Ovary (tissue), 9 donors: ENCODE results near the gene KRTAP12-3. TPM values are rescaled to one million over a fixed set of nuclear protein-coding genes. Genes with fewer than 3 reads are reported as not detected.

Source experiments
- DNase-seq, 5 donors: peaks; one replicate each; pipeline ENCODE4 v3.0.0-alpha.2; 2019 to 2020
- H3K27ac ChIP-seq, 2 donors: fragments of 200-600 bp; one replicate each; pipeline versions ENCODE4 v1.5.1 to v1.8.0; 2019 to 2022
- H3K27me3 ChIP-seq: fragments of 200-600 bp; one replicate; pipeline ENCODE4 v1.8.0; 2022
- H3K36me3 ChIP-seq: fragments of 200-600 bp; sonication (generic); one replicate; pipeline ENCODE4 v1.5.1; 2019
- H3K4me1 ChIP-seq: one replicate; pipeline ENCODE4 v1.8.1; 2013; ENCODE audit warnings: mild to moderate bottlenecking, moderate library complexity; ENCODE audit not compliant: insufficient read depth
- H3K4me3 ChIP-seq: fragments of 200-600 bp; sonication (generic); one replicate; pipeline ENCODE4 v1.5.1; 2017
- H3K9me3 ChIP-seq, 2 donors: fragments of 200-600 bp in 1 of 2; sonication (generic) in 1 of 2; one replicate each; pipeline versions ENCODE4 v1.5.1 to v1.8.1; 2013 to 2019; ENCODE audit warnings: mild to moderate bottlenecking in 1 of 2, moderate library complexity in 1 of 2
- CTCF ChIP-seq, 3 donors: fragments of 450-650 bp in 2 of 3; fragments of 200-600 bp in 1 of 3; IDR thresholded peaks; one replicate each; pipeline versions ENCODE4 v1.5.1 to v1.8.0; 2016 to 2022; ENCODE audit warnings: antibody characterized with exemption in 3 of 3, mild to moderate bottlenecking in 1 of 3
- EP300 ChIP-seq: sonication (generic); formaldehyde crosslinking; IDR thresholded peaks from one replicate; pipeline ENCODE4 v1.6.1; 2017; ENCODE audit warnings: antibody characterized with exemption
- POLR2A ChIP-seq: fragments of 450-650 bp; IDR thresholded peaks from one replicate; pipeline ENCODE4 v1.6.1; 2017; ENCODE audit warnings: antibody characterized with exemption, mild to moderate bottlenecking, moderate library complexity
- WGBS, 3 donors: extraction: QIAGEN DNeasy Blood & Tissue Kit in 1 of 3; methylation state at CpG; one replicate each; pipeline versions ENCODE4 v1.1.5 to v1.1.7; 2013 to 2017; 5-methylcytosine and 5-hydroxymethylcytosine counted together
- intact Hi-C, 4 donors: fragments of 100-400 bp; cut with DNase I; formaldehyde crosslinking; loops; one replicate each; pipeline versions ENCODE4 v1.11.0 to v1.15.1; 2022 to 2023
- polyA plus RNA-seq, 2 donors: library from polyadenylated mRNA; stranded (reverse); fragments of 200-250 nt in 1 of 2; fragments of 350-450 nt in 1 of 2; fragmentation: Illumina TruSeq in 1 of 2; extraction: RNeasy Lipid Tissue Mini Kit (QIAGEN cat#74804) in 1 of 2; gene quantifications; one replicate each; pipeline ENCODE4 v1.2.3, GENCODE V29; 2013 to 2014
- total RNA-seq, 7 donors: library from RNA; depleted of rRNA in 2 of 7; stranded (reverse); fragments of >200 nt in 2 of 7; fragmentation: NEBNext Ultra II Directional in 3 of 7; extraction: Animal tissue kit (Norgen Biotek cat#: 25700) in 3 of 7; gene quantifications; one replicate each; pipeline versions ENCODE4 v1.1.0 to v1.2.4, GENCODE V29; 2016 to 2023
- donor health status: DM: no; HTN: no; CAD: no; lungs with moderate emphysema.
- donor health status: DM: no; HTN: no; CAD: no.
- donor health status: Bipolar disorder and iron deficiency.
- donor health status: DM: yes; HTN: yes; CAD: no.
- donor health status: DM: no; HTN: no; CAD: no.
- donor health status: DM: yes; HTN: yes; CAD: no.

KRTAP12-3 gene
- total and polyA plus RNA-seq, 9 donors = not detected

DNA sequence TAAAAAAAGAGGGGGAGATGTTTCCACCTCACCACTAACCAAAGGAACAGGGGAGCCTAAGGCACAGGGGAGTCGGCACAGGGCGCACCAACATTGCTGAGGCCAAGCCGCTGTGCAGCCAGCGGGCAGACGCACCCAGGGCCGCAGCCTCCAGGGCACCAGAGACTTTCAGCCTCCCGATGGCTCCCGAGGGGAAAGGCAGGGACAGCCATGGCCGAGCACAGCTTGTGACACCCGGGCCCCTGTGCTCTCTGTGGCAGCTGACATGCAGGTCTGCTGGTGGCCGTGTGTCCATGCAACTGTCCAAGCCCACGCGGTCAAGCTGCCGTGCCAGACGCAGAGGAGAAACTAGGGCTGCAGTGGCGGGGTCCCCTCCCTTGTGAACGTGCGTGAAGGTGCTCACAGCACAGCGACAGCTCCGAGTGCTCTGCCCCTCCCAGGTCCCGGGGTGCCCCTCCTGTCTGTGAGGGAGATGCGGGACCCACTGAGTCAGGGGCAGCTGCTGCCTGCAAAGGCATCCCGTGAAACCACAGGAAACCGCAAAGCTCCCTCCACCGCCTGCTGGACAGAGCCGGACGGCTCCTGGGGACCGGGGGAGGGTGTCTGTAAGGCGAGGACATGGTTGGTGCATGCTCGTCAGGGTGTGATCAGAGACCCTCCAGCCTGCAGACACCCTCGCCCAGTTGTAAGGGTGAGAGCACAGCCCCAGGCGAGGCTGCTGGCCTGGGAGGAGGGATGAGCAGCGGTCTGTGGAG is 9.0 kb upstream of the KRTAP12-3 start:
- 66 to 72% (median 67%) methylated on average over 25 to 33 of the region's 33 CpGs for WGBS, 3 donors
- Histone ChIP-seq H3K4me3 (no peak overlapping the region), H3K27me3 (no peaks in the 10 kb centered on the region), H3K27ac (no peak overlapping the region), H3K4me1 (no peaks in the 10 kb centered on the region), H3K9me3 (no peaks in the 10 kb centered on the region), H3K36me3 (no peaks in the 10 kb centered on the region)
- intact Hi-C loops = no loop called here
- no peak for DNase-seq
- TF ChIP-seq POLR2A (no peak), CTCF (IDR thresholded peaks at IDR 0.05) (no peak)

GRCh38 chr21:44649521-44650100 is 8.1 kb upstream of the KRTAP12-3 start:
- WGBS, 3 donors = 74 to 80% (median 76%) methylated on average over 13 to 18 of the region's 18 CpGs

DNA sequence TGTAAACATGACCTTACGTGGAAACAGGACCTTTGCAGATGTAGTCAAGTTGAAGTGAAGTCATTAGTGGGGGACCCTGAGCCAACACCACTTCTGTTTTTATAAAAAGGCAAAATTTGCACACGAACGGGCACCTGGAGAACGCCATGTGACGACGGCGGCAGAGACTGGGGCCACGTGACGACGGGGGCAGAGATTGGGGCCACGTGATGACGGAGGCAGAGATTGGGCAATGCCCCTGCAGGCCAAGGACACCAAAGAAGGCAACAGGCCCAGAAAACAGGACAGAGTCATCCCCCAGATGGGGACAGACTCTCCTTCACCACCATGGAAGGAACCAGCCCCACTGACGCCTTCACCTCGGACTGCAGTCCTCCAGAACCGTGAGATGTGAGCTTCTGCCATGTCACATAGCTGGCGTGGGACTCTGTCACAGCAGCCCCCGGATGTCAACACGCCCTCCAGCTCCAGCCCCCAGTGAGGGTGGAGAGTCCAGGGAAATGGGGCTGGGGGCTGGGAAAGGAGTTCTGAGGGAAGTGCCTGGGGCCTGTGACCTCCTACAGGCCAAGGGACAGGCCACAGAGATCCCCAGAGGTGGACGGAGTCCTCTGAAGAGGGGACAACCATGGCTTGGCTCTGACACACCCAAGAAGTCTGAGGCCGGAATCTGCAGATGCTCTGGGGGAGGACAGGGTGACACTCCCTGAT is 7.3 kb upstream of the KRTAP12-3 start:
- DNase-seq = no peak
- intact Hi-C loops = no loop called here
- no peaks in the 10 kb centered on the region for H3K36me3 ChIP-seq
- no peaks in the 10 kb centered on the region for H3K9me3 ChIP-seq
- TF ChIP-seq EP300 (no peak), POLR2A (no peak)
- no peak overlapping the region for H3K4me3 ChIP-seq
- H3K4me1 ChIP-seq = no peaks in the 10 kb centered on the region
- H3K27ac ChIP-seq = no peak overlapping the region
- 87 to 90% (median 89%) methylated on average over 20 of the region's 20 CpGs for WGBS, 3 donors
- no peaks in the 10 kb centered on the region for H3K27me3 ChIP-seq

More at GRCh38 chr21:44649521-44650100, 8.1 kb upstream of the KRTAP12-3 start:
- Histone ChIP-seq H3K4me3 (no peak overlapping the region), H3K27me3 (no peaks in the 10 kb centered on the region), H3K27ac (no peak overlapping the region), H3K36me3 (no peaks in the 10 kb centered on the region), H3K4me1 (no peaks in the 10 kb centered on the region), H3K9me3 (no peaks in the 10 kb centered on the region)
- DNase-seq = no peak
- no peak for TF ChIP-seq CTCF (IDR thresholded peaks at IDR 0.05)
- TF ChIP-seq EP300 = no peak
- TF ChIP-seq POLR2A = no peak
- intact Hi-C loops = no loop called here

GRCh38 chr21:44650973-44651675 is 6.6 kb upstream of the KRTAP12-3 start:
- no peaks in the 10 kb centered on the region for H3K27me3 ChIP-seq

More at GRCh38 chr21:44650973-44651675, 6.6 kb upstream of the KRTAP12-3 start:
- no peak for TF ChIP-seq POLR2A
- no peak for TF ChIP-seq CTCF (IDR thresholded peaks at IDR 0.05)
- TF ChIP-seq EP300 = no peak
- WGBS, 3 donors = 79 to 85% (median 83%) methylated on average over 12 of the region's 12 CpGs
- Histone ChIP-seq H3K27ac (no peak overlapping the region), H3K36me3 (no peaks in the 10 kb centered on the region), H3K4me3 (no peak overlapping the region), H3K4me1 (no peaks in the 10 kb centered on the region), H3K9me3 (no peaks in the 10 kb centered on the region)
- no peak for DNase-seq
- intact Hi-C loops = no loop called here
